ENCODE results near the gene CCK. TPM values are rescaled to one million over a fixed set of nuclear protein-coding genes. Genes with fewer than 3 reads are reported as not detected.

Gene CCK
- total RNA-seq (2014; rRNA removed) (0.46 TPM in 1 of 2 replicates, not detected in the other), Bru-seq, nascent RNA (percentile 8 among the genes with signal in this experiment), BruChase-seq, experiment 1, labeled RNA remaining after a 6-hour chase (not detected), BruChase-seq, experiment 2, labeled RNA remaining after a 2-hour chase (not detected)
- long read RNA-seq, result 0 reads

- DNase-seq, result no peak
- Histone ChIP-seq H3K4me2 (ENCODE audit: low read length) (no peak within 1 kb of the TSS), H3K36me3 (ENCODE audit: low read depth, low read length) (no peaks in the 10 kb centered on the region), H3K4me1 (ENCODE audit: insufficient read depth, low read length) (peaks cover 22% of the 10 kb centered on the region), H3K27me3 (ENCODE audit: low read length) (peaks cover 44% of the 10 kb centered on the region), H3K27ac (ENCODE audit: low read length) (no peak within 1 kb of the TSS), H3F3A (ENCODE audit: low read length, unreplicated experiment) (no peaks in the 10 kb centered on the region), H4K20me1 (ENCODE audit: low read length) (no peaks in the 10 kb centered on the region), H3K4me3 (ENCODE audit: low read length) (no peak within 1 kb of the TSS), H3K9me2 (replicated peaks; ENCODE audit: low read length) (no peaks in the 10 kb centered on the region), H3K9ac (ENCODE audit: low read length) (no peak within 1 kb of the TSS), H3K79me2 (ENCODE audit: low read length) (no peaks in the 10 kb centered on the region), H2AFZ (ENCODE audit: low read length) (no peak within 1 kb of the TSS), H3K9me3 (ENCODE audit: low read length) (no peaks in the 10 kb centered on the region)
- no peak for ATAC-seq
- TF ChIP-seq EZH2 (IDR thresholded peaks at IDR 0.05; ENCODE audit: low read length, unreplicated experiment), result no peak
- TF ChIP-seq, protein P1, sequence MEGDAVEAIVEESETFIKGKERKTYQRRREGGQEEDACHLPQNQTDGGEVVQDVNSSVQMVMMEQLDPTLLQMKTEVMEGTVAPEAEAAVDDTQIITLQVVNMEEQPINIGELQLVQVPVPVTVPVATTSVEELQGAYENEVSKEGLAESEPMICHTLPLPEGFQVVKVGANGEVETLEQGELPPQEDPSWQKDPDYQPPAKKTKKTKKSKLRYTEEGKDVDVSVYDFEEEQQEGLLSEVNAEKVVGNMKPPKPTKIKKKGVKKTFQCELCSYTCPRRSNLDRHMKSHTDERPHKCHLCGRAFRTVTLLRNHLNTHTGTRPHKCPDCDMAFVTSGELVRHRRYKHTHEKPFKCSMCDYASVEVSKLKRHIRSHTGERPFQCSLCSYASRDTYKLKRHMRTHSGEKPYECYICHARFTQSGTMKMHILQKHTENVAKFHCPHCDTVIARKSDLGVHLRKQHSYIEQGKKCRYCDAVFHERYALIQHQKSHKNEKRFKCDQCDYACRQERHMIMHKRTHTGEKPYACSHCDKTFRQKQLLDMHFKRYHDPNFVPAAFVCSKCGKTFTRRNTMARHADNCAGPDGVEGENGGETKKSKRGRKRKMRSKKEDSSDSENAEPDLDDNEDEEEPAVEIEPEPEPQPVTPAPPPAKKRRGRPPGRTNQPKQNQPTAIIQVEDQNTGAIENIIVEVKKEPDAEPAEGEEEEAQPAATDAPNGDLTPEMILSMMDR (conservative IDR thresholded peaks at IDR 0.05; ENCODE audit: low read depth, low read length), result no peak
- TF ChIP-seq EZH2phosphoT487 (IDR thresholded peaks at IDR 0.05; ENCODE audit: borderline replicate concordance, low read length), result no peak
- ChIA-PET CTCF (no interaction called here), POLR2A (ENCODE audit: unreplicated experiment) (no interaction called here)
- no TSS peak for BruUV-seq (replicated peaks)
- intact Hi-C loops (cut with micrococcal nuclease), result no loop called here
These were observed at the start of gene CCK for GRCh38 chr3:42266085-42266484. TSS of gene CCK (minus strand) at chr3:42266185. CDS start at chr3:42263630, 2,555 bp downstream.

- Histone ChIP-seq H3K9me3 (ENCODE audit: low read length) (peaks cover 34% of the 10 kb centered on the region), H4K20me1 (ENCODE audit: low read length) (no peaks in the 10 kb centered on the region), H3K4me2 (ENCODE audit: low read length) (no peak overlapping the region), H3K9me2 (replicated peaks; ENCODE audit: low read length) (no peaks in the 10 kb centered on the region), H3K27ac (ENCODE audit: low read length) (no peak overlapping the region), H3K27me3 (ENCODE audit: low read length) (no peaks in the 10 kb centered on the region), H3F3A (ENCODE audit: low read length, unreplicated experiment) (no peaks in the 10 kb centered on the region), H3K9ac (ENCODE audit: low read length) (no peak overlapping the region), H3K4me3 (ENCODE audit: low read length) (no peak overlapping the region), H3K79me2 (ENCODE audit: low read length) (no peaks in the 10 kb centered on the region), H2AFZ (ENCODE audit: low read length) (no peak overlapping the region), H3K36me3 (ENCODE audit: low read depth, low read length) (no peaks in the 10 kb centered on the region; the same call in 1 of the 2 replicates), H3K4me1 (ENCODE audit: insufficient read depth, low read length) (no peaks in the 10 kb centered on the region)
- ChIA-PET POLR2A (ENCODE audit: unreplicated experiment) (no interaction called here), CTCF (no interaction called here)
- intact Hi-C loops (cut with micrococcal nuclease), result no loop called here
- ATAC-seq (no peak), DNase-seq (no peak)
- no peak for TF ChIP-seq EZH2phosphoT487 (IDR thresholded peaks at IDR 0.05; ENCODE audit: borderline replicate concordance, low read length)
- TF ChIP-seq, protein P1 (conservative IDR thresholded peaks at IDR 0.05; ENCODE audit: low read depth, low read length), result no peak
- TF ChIP-seq EZH2 (IDR thresholded peaks at IDR 0.05; ENCODE audit: low read length, unreplicated experiment), result no peak
- BruUV-seq (replicated peaks), result no TSS peak
These were observed 48.4 kb upstream of the CCK start for GRCh38 chr3:42314411-42314810.

GRCh38 chr3:42308651-42309050, 42.7 kb upstream of the CCK start:
- H3K4me1 ChIP-seq (ENCODE audit: insufficient read depth, low read length), result no peaks in the 10 kb centered on the region
- CTCF ChIA-PET, result no interaction called here
- no peak overlapping the region for H2AFZ ChIP-seq (ENCODE audit: low read length)
- BruUV-seq (replicated peaks), result no TSS peak
- DNase-seq, result no peak
- H3K27ac ChIP-seq (ENCODE audit: low read length), result no peak overlapping the region
- H3K9ac ChIP-seq (ENCODE audit: low read length), result no peak overlapping the region
- H3K4me3 ChIP-seq (ENCODE audit: low read length), result no peak overlapping the region
- ATAC-seq, result no peak
- intact Hi-C loops (cut with micrococcal nuclease), result no loop called here
- TF ChIP-seq, protein P1 (conservative IDR thresholded peaks at IDR 0.05; ENCODE audit: low read depth, low read length), result no peak
- TF ChIP-seq EZH2phosphoT487 (IDR thresholded peaks at IDR 0.05; ENCODE audit: borderline replicate concordance, low read length) (no peak), EZH2 (IDR thresholded peaks at IDR 0.05; ENCODE audit: low read length, unreplicated experiment) (no peak)
- H3K27me3 ChIP-seq (ENCODE audit: low read length), result peaks cover 36% of the 10 kb centered on the region
- no peaks in the 10 kb centered on the region for H3K36me3 ChIP-seq (ENCODE audit: low read depth, low read length)
- no peaks in the 10 kb centered on the region for H3K9me2 ChIP-seq (replicated peaks; ENCODE audit: low read length)
- no peaks in the 10 kb centered on the region for H3K79me2 ChIP-seq (ENCODE audit: low read length)
- POLR2A ChIA-PET (ENCODE audit: unreplicated experiment), result no interaction called here
- H3K4me2 ChIP-seq (ENCODE audit: low read length), result no peak overlapping the region
- H3K9me3 ChIP-seq (ENCODE audit: low read length), result peaks cover 5% of the 10 kb centered on the region
- H3F3A ChIP-seq (ENCODE audit: low read length, unreplicated experiment), result no peaks in the 10 kb centered on the region
- no peaks in the 10 kb centered on the region for H4K20me1 ChIP-seq (ENCODE audit: low read length)
